Testis (tissue), 2 donors: ENCODE data around the gene KYAT1.

Experiments
- POLR2A ChIP-seq: fragments of 450-650 bp; IDR thresholded peaks from one replicate; pipeline ENCODE4 v1.6.1; 2017; ENCODE audit warnings: antibody characterized with exemption, mild to moderate bottlenecking, moderate library complexity
- TF ChIP-seq, protein P1 (sequence below), 3 experiments: fragments of 450-650 bp in 2 of 3; fragments of 200-600 bp in 1 of 3; sonication (generic) in 1 of 3; IDR thresholded peaks; one replicate each; pipeline ENCODE4 v1.5.1; 2016 to 2019; ENCODE audit warnings: antibody characterized with exemption in 3 of 3, mild to moderate bottlenecking in 2 of 3, moderate library complexity in 1 of 3

DNA sequence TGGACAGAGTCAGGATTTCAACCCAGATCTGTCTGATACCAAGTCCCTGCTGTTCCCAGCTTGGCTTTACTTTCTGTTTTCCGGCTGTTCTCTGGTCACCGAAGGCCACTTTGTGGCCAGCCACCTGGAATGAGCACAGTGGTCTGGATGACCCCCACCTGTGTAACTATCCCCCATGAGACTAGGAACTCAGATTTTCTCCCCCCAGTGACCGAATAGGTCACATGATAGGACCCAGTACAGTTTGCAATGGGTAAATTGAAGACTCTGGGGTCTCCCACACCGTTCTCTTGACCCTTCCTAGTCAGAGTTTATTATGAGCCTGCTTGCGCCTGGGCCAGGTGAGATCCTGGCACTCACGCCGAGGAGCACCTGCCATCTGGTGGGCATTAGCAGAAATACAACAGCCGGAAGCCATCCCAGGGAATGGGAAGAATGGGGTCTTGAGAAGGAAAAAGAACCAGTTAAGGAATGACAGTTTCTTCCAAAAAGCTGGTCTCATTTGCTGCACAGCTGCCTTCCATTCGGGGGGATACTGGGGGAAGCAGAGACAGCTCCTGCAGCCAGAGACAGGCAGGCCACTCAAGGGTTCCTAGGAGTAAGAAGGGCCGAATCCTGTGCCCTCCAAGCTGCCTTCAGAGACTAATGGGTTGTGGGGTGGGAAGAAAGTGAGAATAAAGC lies 46.1 kb upstream of the KYAT1 start:
- no peak for TF ChIP-seq POLR2A
- TF ChIP-seq, protein P1, sequence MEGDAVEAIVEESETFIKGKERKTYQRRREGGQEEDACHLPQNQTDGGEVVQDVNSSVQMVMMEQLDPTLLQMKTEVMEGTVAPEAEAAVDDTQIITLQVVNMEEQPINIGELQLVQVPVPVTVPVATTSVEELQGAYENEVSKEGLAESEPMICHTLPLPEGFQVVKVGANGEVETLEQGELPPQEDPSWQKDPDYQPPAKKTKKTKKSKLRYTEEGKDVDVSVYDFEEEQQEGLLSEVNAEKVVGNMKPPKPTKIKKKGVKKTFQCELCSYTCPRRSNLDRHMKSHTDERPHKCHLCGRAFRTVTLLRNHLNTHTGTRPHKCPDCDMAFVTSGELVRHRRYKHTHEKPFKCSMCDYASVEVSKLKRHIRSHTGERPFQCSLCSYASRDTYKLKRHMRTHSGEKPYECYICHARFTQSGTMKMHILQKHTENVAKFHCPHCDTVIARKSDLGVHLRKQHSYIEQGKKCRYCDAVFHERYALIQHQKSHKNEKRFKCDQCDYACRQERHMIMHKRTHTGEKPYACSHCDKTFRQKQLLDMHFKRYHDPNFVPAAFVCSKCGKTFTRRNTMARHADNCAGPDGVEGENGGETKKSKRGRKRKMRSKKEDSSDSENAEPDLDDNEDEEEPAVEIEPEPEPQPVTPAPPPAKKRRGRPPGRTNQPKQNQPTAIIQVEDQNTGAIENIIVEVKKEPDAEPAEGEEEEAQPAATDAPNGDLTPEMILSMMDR (IDR thresholded peaks at IDR 0.05), result peak; percentile 79 to 90 (median 87)
